C4-2B (cell line): ENCODE results near the gene SH2D6.

Experiments
- ZFX ChIP-seq: fragments of 450-650 bp; IDR thresholded peaks from 2 replicates; pipeline ENCODE4 v1.6.1; 2017
- TF ChIP-seq, protein P1 (sequence below): fragments of 450-650 bp; conservative IDR thresholded peaks from 2 replicates; pipeline ENCODE4 v1.5.1; 2017; ENCODE audit warnings: mild to moderate bottlenecking

DNA sequence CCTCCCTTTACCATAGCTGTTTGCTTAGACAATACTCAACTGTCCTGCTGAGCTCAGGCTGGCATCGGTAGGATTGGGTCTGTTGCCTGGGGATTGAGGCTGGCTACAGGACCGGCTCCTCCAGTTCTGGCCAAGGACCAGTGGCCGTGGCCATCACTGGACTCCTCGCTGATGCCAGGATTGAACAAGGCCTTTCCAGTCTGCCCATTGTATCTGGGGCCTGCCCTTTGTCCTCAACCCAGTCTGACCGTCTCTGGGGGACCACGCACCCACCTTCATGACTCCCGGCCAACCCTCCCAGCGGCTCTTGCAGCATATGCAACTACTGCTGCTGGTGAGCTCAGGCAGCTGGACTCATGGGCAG is 28.7 kb downstream of the SH2D6 start:
- TF ChIP-seq, protein P1, sequence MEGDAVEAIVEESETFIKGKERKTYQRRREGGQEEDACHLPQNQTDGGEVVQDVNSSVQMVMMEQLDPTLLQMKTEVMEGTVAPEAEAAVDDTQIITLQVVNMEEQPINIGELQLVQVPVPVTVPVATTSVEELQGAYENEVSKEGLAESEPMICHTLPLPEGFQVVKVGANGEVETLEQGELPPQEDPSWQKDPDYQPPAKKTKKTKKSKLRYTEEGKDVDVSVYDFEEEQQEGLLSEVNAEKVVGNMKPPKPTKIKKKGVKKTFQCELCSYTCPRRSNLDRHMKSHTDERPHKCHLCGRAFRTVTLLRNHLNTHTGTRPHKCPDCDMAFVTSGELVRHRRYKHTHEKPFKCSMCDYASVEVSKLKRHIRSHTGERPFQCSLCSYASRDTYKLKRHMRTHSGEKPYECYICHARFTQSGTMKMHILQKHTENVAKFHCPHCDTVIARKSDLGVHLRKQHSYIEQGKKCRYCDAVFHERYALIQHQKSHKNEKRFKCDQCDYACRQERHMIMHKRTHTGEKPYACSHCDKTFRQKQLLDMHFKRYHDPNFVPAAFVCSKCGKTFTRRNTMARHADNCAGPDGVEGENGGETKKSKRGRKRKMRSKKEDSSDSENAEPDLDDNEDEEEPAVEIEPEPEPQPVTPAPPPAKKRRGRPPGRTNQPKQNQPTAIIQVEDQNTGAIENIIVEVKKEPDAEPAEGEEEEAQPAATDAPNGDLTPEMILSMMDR, result no peak
- TF ChIP-seq ZFX, result no peak
